T-helper 2 cell treated with Interferon-gamma antibody and Interleukin-4, amounts not matched to agents 5 μg/mL and 100 μg/mL, for 36 hours (primary cell): ENCODE data around the gene SAPCD2.

ENCODE experiments used
- DNase-seq: peaks from one replicate; pipeline ENCODE4 v3.0.0; 2021; ENCODE audit warnings: low spot score
- H3K27ac Mint-ChIP-seq: one replicate; pipeline ENCODE4 v1.8.0; 2021; ENCODE audit warnings: mild to moderate bottlenecking, mixed read lengths
- H3K27me3 Mint-ChIP-seq: one replicate; pipeline ENCODE4 v1.8.0; 2021; ENCODE audit warnings: low read depth, mixed read lengths
- H3K36me3 Mint-ChIP-seq: one replicate; pipeline ENCODE4 v1.8.0; 2021; ENCODE audit warnings: low read depth, mixed read lengths
- H3K4me1 Mint-ChIP-seq: one replicate; pipeline ENCODE4 v1.8.0; 2021; ENCODE audit warnings: low read depth, mixed read lengths
- H3K4me3 Mint-ChIP-seq: one replicate; pipeline ENCODE4 v1.8.0; 2022; ENCODE audit warnings: mild to moderate bottlenecking, moderate library complexity, mixed read lengths
- H3K9me3 Mint-ChIP-seq: one replicate; pipeline ENCODE4 v1.8.0; 2021; ENCODE audit warnings: mixed read lengths

The SAPCD2 gene

DNA sequence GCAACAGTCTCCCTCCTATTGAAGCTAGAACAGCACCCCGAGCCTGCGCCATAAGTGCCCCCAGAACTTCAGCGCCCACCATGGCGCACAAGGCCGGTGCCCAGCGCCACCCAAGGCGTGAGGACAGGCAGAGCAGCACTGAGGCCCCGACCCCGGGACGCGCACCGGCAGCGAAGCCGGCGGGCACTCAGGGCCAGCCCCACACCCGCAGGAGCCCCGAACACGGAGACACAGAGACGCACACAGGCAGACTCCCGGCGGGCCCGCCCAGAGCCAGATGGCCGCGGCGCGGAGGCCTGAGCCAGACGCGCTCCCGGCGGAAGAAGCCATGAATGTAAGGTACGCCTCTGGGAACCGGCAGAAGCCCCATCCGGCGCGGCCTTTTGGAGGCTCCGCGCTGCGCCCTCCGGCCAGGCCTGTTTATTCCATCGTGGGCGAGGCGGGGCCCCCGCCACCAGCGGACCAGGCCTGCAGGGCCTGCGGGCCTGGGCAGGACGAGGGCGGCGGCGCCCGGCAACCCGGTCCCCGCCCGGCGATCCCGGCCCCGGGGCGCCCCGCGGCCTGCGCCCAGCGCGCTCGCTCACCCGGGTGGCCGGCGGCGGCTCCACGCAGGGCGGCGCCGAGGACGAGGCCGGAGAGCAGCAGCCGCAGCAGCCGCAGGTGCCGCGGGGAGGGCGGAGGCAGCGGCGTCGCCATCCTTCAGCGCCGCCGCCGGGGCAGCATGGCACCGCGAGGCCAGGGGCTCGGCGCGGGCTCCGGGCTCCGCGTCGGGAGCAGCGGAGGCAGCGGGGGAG lies 24.9 kb downstream of the SAPCD2 start:
- Mint-ChIP-seq H3K27me3 (peaks cover 43% of the 10 kb centered on the region), H3K27ac (no peak overlapping the region), H3K4me3 (peak overlapping the region; percentile 48), H3K36me3 (no peaks in the 10 kb centered on the region), H3K4me1 (peaks cover 5% of the 10 kb centered on the region), H3K9me3 (no peaks in the 10 kb centered on the region)
- no peak for DNase-seq

DNA sequence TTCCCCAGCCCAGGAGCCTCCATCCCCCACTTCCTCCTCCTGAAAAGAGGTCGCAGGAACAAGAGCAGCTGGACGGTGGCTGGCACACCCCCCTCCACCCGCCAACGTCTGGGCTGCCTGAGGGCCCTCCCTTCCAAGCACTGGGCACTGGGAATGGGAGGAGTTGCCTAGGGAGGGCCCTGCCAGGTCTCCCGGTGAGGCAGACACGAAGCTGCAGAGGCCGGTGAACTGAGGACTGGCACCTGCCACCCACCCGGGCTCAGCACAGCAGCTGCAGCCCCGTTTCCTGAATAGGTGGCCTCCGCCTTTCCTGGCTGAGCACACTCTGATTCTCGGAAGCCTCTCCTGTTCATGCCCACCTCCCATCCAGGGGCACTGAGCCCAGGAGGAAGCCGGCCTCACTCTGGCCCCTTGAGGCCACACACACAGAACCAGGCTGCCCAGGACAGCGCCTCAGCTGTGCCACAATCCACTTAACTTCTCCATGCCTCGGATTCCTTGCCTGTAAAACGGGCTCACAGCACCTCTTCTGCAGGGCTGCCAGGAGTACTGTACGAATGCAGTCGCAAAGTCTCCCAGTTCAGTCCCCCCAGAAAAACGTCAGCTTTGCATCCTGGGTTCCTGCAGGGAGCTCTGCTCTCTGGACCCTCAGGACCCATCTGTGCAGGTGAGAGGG lies 25.7 kb downstream of the SAPCD2 start:
- Mint-ChIP-seq H3K4me1 (peaks cover 5% of the 10 kb centered on the region), H3K27ac (no peak overlapping the region), H3K4me3 (peak overlapping the region; percentile 48), H3K9me3 (no peaks in the 10 kb centered on the region), H3K27me3 (peaks cover 36% of the 10 kb centered on the region), H3K36me3 (no peaks in the 10 kb centered on the region)
- DNase-seq: no peak

DNA sequence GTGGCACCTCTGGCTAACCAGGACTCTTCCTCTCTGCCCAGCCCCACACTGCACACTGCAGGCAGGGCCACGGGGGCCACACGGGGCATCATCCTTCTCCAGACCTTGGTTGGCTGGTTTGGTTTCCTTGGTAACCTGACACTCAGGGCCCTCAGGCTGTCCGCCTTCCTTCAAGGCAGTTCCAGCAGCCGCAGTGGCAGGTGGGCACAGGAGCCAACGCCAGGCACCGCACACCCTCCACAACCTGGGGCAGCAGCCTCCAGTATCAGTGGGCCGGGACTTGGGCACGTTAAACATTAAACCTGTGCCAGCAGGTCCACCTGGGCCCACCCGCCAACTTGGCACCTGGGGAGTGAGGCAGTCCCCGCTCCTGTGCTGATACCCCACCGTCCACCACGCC lies 26.3 kb downstream of the SAPCD2 start:
- Mint-ChIP-seq H3K36me3 (no peaks in the 10 kb centered on the region), H3K9me3 (no peaks in the 10 kb centered on the region), H3K4me3 (no peak overlapping the region), H3K4me1 (peaks cover 5% of the 10 kb centered on the region), H3K27me3 (peaks cover 32% of the 10 kb centered on the region), H3K27ac (no peak overlapping the region)
- no peak for DNase-seq

DNA sequence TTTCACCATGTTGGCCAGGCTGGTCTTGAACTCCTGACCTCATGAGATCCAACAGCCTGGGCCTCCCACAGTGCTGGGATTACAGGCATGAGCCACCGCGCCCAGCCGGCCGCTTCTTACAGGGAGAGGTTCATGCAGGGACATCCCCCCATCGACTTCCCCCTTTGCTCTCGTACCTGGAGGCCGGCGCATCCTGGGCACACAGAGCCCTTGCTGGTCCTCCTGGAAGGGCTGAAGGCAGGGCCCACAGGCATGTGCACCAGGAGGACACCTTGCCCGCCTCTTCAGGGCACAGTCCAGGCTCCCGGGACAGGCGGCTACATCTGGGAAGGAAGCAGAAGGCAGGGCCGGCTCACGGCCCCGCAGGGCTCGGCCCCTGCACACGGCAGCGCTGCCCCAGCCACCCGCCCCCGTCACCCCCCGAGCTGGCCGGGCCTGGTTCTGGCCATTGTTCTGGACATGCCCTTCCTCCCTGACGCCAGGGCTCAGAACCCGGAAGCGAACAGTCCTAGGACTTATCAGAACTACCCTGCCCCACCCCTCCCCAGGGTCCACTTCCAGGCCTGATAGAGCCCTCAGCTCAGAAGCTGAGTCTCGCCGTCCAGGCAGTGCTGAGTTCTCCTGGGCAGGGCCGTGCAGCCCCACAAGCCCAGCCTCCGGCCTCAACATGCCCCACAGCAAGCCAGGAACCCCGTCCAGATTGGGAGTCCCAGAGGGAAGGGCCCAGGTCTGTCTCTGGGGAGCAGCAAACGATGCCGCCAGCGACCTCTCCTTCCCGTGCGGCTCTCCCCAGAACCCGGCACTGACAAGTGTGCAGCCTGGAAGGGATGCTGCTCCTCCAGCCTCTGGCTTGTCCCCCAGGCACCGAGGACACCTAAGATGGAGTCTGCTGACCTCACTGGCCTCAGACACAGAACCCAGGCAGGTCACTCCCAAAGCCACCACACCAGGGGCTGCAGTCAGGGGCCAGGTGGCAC lies 27.3 kb downstream of the SAPCD2 start:
- Mint-ChIP-seq H3K4me3 (no peak overlapping the region), H3K4me1 (peaks cover 5% of the 10 kb centered on the region), H3K9me3 (no peaks in the 10 kb centered on the region), H3K27ac (no peak overlapping the region), H3K27me3 (peaks cover 30% of the 10 kb centered on the region), H3K36me3 (no peaks in the 10 kb centered on the region)
- DNase-seq: no peak

DNA sequence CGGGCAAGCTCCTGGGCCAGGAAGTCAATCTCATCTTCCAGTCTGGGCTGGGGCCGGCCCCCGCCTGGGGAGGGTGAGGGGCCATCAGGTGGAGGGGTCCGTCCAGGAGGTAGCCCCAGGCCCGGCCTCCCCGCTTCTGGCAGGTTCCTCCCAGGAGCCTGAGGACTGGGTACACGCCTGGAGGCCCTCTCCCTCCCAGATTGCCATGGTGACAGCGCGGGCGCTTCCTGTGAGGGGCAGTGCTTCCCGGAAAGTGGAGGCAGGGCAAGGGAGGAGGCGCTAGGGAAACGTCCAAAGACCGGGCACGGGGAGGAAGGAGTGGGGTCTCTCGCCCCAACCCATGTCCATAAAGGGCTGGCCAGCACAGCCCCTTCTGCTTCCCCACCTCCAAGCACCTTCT lies 29.2 kb downstream of the SAPCD2 start:
- Mint-ChIP-seq H3K4me3 (no peak overlapping the region), H3K27ac (no peak overlapping the region), H3K4me1 (peaks cover 5% of the 10 kb centered on the region), H3K36me3 (no peaks in the 10 kb centered on the region), H3K27me3 (peaks cover 16% of the 10 kb centered on the region), H3K9me3 (no peaks in the 10 kb centered on the region)
- DNase-seq: no peak

DNA sequence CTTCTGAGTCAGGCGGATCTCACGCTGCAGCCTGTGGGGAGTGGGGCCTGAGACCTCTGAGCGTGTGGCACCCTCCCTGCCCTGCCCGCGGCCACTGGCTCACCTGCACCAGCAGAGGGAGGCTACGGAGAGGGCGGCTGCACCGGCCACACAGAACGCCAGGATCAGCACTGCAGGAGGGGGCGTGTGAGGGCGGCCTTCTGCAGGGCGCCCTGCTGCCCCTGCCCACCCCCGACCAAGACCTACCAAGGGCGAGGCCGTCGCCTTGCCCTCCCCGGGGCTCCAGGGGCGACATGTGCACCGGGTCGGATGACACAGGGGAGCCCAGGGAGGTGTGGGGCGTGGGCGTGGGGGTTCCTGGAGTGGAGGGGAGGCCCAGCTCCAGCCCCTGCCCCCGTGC lies 29.8 kb downstream of the SAPCD2 start:
- peaks cover 5% of the 10 kb centered on the region for H3K4me1 Mint-ChIP-seq
- peaks cover 16% of the 10 kb centered on the region for H3K27me3 Mint-ChIP-seq
- H3K4me3 Mint-ChIP-seq: no peak overlapping the region
- no peak for DNase-seq
- H3K9me3 Mint-ChIP-seq: no peaks in the 10 kb centered on the region
- H3K36me3 Mint-ChIP-seq: no peaks in the 10 kb centered on the region
- no peak overlapping the region for H3K27ac Mint-ChIP-seq

DNA sequence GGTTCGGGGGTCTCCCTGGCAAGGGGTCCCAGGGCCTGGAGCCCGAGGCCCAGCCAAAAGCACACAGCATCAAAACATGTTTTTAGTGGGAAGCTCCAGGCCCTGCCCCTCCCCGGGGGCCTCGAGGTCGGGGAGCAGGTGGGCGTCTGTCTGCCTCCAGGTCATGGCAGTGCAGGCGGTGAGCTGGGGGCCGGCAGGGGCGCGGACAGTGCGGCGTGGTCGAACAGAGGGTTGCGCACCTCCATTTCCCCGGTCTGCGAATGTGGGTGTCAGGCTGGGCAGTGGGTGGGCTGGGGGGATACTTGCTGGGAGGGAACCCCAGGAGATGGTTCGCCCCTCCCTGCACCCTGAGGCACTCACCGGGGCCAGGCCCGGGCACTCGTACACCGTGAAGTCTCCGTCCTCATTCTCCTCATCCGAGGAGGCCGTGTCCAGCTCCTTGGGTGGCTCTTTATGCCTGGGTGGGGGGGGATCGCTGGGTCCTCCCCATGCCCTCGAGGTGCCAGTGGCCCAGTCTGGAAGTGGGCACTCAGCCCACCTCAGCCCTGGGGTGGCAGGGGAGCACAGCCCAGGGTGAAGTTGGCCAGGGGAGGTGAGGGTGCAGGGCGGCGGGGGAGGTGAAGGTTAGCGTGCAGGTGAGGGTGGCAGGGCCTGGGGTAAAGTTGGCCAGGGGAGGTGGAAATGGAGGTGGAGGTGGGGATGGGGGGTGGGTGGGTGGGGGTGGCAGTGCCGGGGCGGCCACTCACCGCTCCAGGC lies 30.6 kb downstream of the SAPCD2 start:
- H3K4me1 Mint-ChIP-seq: peaks cover 9% of the 10 kb centered on the region
- H3K36me3 Mint-ChIP-seq: no peaks in the 10 kb centered on the region
- H3K27ac Mint-ChIP-seq: no peak overlapping the region
- no peak for DNase-seq
- no peak overlapping the region for H3K4me3 Mint-ChIP-seq
- H3K9me3 Mint-ChIP-seq: no peaks in the 10 kb centered on the region
- peaks cover 9% of the 10 kb centered on the region for H3K27me3 Mint-ChIP-seq

DNA sequence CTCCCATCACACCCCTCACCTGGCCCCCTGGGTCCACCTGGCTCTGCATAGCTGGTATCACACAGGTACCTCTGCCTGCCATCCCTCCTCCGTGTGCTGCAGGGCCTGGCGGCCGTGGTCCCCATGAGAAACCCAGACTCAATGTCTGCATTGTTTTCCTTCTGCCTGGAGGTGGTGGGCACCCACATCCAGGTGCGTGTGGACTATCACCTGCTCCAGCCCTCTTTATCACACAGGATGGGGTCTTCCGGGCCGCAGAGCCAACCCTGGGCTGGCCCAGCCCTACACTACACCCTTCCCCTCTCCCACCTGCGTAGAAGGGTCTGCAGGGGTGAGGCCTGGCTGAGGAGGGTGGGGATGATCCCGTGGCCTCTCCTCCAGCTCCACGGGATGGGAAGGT lies 31.4 kb downstream of the SAPCD2 start:
- no peaks in the 10 kb centered on the region for H3K36me3 Mint-ChIP-seq
- peaks cover 10% of the 10 kb centered on the region for H3K4me1 Mint-ChIP-seq
- no peak for DNase-seq
- no peaks in the 10 kb centered on the region for H3K9me3 Mint-ChIP-seq
- no peak overlapping the region for H3K27ac Mint-ChIP-seq
- no peak overlapping the region for H3K4me3 Mint-ChIP-seq
- H3K27me3 Mint-ChIP-seq: peaks cover under 1% of the 10 kb centered on the region

DNA sequence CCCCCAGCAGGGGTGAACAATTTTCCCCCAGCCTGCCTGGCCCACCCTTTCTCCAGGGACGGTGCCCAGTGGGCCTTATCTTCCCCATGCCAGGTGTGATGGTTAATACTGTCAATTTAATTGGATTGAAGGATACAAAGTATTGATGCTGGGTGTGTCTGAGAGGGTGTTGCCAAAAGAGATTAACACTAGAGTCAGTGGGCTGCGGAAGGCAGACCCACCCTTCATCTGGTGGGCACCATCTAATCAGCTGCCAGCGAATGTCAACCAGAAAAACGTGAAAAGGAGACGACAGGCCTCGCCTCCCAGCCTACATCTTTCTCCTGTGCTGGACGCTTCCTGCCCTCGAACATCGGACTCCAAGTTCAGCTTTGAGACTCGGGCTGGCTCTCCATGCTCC lies 32.9 kb downstream of the SAPCD2 start:
- Mint-ChIP-seq H3K27me3 (no peaks in the 10 kb centered on the region), H3K4me1 (peaks cover 15% of the 10 kb centered on the region), H3K4me3 (no peak overlapping the region), H3K9me3 (no peaks in the 10 kb centered on the region), H3K27ac (no peak overlapping the region), H3K36me3 (no peaks in the 10 kb centered on the region)
- no peak for DNase-seq

DNA sequence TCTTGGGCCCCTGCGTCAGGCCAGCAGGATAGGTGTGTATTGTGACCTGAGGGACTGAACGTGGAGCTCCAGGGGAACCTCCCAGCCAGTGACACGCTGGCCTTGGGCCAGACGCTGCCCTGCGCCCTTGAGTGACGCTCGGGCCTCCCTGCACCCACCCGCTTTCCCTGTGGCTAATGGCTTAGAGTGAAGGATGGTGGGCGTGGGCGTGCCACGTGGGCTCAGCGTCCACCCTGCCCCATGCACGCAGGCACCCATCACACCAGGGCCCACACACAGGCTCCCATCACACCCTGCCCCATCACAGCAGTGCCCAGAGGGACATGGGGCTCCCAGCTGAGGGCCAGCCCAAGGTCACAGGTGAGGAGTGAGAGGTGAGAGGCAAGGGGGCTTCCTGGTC lies 33.3 kb downstream of the SAPCD2 start:
- Mint-ChIP-seq H3K27ac (no peak overlapping the region), H3K9me3 (no peaks in the 10 kb centered on the region), H3K27me3 (no peaks in the 10 kb centered on the region), H3K4me3 (no peak overlapping the region), H3K36me3 (no peaks in the 10 kb centered on the region), H3K4me1 (peaks cover 16% of the 10 kb centered on the region)
- no peak for DNase-seq

DNA sequence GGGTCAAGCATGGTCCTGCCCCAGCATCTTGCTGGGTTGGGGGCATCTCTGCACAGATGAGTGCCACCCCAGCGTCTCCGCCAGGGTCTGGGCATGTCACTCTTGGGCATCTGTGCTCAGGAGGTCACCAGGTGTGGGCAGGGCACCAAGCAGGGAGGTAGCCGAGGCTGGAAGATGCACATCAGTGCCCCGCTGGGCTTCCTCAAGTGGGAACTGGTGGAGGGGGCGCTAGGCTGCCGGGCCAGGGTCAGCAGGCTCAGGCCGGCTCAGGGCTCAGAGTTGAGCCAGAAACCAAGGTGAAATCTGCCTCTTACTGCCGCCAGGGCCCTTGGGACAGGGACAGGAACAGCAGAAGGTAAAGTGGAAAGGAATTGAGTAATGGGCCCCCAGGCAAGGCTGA lies 34.4 kb downstream of the SAPCD2 start:
- no peak overlapping the region for H3K4me3 Mint-ChIP-seq
- H3K36me3 Mint-ChIP-seq: no peaks in the 10 kb centered on the region
- peaks cover 19% of the 10 kb centered on the region for H3K4me1 Mint-ChIP-seq
- no peaks in the 10 kb centered on the region for H3K9me3 Mint-ChIP-seq
- no peak for DNase-seq
- H3K27me3 Mint-ChIP-seq: no peaks in the 10 kb centered on the region
- no peak overlapping the region for H3K27ac Mint-ChIP-seq

DNA sequence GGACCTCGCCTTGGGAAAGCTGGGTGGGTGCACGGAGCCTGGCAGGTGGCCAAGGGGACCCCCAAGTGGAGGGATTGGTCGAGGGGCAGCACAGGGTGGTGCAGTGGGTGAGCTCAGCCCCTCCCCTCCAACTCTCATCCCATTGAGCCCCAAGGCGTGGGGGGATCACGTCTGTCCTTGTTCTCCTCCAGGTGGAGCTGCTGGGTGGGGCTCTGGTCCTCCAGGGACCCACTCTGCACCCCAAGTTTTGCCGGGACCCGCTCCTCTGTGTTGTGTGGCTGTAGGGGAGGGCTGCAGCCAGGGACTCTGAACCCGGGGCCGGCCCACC lies 34.9 kb downstream of the SAPCD2 start:
- Mint-ChIP-seq H3K9me3 (no peaks in the 10 kb centered on the region), H3K4me3 (peak overlapping the region; percentile 72), H3K27ac (peak overlapping the region; percentile 79), H3K4me1 (peaks cover 24% of the 10 kb centered on the region), H3K27me3 (no peaks in the 10 kb centered on the region), H3K36me3 (no peaks in the 10 kb centered on the region)
- DNase-seq: no peak

DNA sequence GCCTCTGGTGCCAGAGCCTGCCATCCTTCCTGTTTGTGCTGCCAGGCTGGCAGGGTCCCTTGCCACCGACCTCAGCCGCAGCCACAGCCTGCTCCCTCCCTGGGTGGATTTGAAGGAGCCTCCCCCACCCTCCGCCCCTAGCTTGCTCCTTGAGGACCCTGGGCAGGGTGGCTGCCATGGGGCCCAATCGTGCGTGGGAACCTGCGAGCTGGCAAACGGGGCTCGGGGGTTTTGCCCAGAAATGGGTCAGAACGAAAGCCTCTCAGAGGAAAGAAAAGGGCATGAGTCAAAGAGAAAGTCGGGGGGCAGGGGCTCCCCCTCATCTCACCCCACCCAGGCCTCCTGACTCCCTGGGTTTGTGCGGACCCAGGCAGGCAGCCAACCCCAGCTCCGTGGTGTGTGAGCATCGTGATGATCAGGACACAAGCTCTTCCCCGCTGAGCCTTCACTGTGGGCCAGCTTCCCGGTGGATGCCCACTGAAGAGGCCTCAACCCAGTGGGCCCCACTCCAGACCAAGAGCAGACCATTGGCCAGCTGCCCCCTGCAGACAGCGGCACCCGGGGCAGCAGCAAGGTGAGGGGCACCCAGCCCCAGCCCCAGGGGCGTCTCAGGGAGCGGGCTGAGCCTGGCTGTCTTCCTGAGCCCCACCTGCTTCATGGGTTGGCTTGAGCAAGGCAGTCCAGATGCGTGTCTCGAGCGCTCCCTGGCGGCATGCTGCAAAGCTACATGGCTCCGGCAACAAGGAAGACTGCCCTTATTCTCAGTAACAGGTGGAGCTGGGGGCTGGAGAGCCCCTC lies 35.4 kb downstream of the SAPCD2 start:
- Mint-ChIP-seq H3K4me1 (peaks cover 27% of the 10 kb centered on the region), H3K36me3 (no peaks in the 10 kb centered on the region)
- DNase-seq: peak; percentile 80

More for the DNA sequence above, 35.4 kb downstream of the SAPCD2 start:
- H3K27me3 Mint-ChIP-seq: no peaks in the 10 kb centered on the region
- H3K9me3 Mint-ChIP-seq: no peaks in the 10 kb centered on the region
- H3K4me3 Mint-ChIP-seq: peak overlapping the region; percentile 72
- peak overlapping the region; percentile 79 for H3K27ac Mint-ChIP-seq
